Stimulated activated CD8-positive, alpha-beta memory T cell treated with anti-CD3 and anti-CD28 coated beads, Interleukin-12 subunit alpha, Interleukin-12 subunit beta, amount 100 ng/mL, for 1 hour (primary cell): Measurements from ENCODE around the gene STK17B.
A peak's percentile ranks its signal among the peaks of the same experiment; 100 is the strongest.

ENCODE experiments used
- DNase-seq: peaks from one replicate; pipeline ENCODE4 v3.0.0-alpha.2; 2020; ENCODE audit warnings: low read depth

STK17B gene

DNA sequence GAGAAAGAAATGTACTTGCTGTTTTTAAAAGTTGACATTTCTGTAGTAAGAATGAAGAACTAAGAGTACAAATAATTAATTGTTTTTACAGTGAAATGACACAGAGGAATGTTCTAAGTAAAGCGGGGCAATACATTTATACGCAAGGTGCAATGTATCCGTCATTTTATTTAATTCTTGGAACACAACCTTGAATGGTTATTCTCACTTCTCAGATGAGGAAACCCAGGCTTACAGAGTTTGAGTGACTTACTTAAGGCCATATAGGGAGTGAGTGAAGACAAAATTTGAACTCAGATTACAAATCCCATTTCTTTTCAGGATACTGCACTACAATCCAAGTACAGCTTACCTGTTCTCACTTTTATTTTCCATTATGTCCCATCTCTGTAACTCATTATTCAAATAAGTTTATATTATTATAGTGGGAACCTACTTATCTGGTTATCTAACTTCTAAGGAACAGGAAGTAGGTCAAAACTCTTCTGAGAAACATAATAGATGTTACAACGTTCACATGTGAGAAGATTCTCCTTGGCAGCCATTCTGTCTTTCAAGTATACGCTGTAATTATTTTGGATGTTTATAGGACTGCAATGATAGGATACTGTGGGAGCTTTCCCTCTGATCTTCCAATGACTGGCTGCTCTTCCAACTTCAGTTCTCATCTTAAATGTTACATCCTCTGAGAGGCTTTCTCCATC is 12.3 kb upstream of the STK17B start:
- no peak for DNase-seq

GRCh38 chr2:196183172-196183473 is 11.7 kb upstream of the STK17B start:
- no peak for DNase-seq

DNA sequence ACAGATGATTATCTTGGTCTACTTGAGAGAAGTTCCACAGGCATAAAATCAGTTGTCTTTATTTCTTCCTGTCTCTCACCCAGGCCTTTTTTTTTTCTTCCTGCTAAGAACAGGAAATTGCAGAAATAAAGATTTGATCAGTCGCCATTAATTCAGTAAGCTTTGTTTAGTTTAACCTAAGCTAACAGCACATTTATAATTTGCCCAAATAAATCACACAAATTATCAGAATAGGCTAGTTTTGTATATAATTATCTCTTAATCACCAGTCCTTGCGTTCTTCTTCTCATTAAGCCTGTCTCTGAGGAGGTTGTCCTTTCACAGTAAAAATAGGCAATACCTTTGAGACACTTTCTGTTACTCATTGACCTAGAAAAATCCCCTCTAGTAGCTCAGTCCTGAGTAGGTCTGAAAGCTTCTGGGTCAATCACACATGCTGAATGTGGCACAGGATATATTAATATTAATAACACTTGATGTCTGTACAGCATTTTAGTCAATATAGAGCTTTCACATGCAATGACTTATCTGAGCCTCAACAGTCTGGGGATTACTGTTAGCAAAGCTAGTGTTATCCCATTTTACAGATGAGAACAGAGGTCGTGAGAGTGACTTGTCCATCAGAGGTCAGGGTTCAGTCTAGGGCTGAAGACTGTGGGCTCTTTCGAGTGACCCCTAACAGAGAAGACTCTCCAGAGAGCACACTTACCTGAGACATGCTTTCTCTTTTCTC is 11.2 kb upstream of the STK17B start:
- DNase-seq = no peak

DNA sequence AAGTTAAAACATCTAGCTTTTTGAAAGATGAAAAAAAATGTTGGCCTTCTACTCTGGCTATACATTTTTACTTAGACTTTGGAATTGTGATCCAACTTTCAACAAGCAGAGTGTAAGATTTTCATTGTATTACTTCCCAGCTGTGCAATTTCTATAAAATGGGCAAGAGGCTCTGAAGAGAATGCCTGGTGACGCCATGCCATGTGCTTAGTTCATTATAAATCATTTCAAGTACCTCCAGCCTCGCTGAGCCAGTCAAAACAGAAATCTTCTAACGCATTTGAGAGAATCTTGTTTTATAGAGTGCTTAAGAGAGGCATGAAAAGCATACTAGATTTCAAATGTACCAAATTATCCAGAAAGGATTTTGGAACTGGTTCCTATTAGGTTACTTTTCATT is 10.1 kb upstream of the STK17B start:
- no peak for DNase-seq

DNA sequence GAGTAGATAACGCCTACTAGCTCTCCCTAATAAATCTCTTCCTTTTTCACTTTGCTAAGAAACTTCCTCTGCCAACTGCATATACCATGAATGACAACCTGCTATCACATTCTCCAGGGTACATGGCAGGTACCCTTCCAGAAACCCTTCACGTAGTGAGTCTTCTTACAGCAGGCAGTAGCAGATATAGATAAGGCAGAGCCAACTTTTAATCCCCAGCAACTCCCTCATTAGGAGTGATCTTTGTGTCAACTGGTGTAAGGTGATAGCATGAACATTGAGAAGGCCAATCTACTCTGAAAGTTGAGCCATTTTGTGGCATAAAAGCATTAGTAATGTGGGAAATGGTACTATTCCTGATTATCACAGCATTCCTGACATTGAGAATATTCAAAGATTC is 5.7 kb upstream of the STK17B start:
- DNase-seq = no peak

- DNase-seq = peak; percentile 72
Measured at GRCh38 chr2:196176142-196176738, 4.9 kb upstream of the STK17B start.

GRCh38 chr2:196174404-196174803 is 3.0 kb upstream of the STK17B start:
- DNase-seq = no peak

DNA sequence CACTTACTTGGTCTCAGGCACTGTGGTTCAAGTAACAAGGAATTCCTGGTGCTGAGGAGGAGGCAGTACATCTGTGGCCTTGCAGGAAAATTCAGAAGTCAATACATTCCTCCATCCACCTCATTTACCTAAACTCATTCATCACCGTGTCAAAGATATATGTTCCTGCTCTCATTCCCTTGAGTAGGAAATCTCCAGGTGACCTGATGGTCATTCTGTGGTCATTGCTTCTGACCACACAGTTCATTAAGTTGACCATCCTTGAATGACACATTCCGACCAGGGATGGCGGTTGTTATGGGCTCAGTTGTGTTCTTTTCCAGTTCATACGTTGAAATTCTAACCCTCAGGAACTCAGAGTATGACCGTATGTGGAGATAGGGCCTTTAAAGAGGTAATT is 2.1 kb upstream of the STK17B start:
- no peak for DNase-seq

GRCh38 chr2:196172951-196173350 is 1.6 kb upstream of the STK17B start:
- no peak for DNase-seq

GRCh38 chr2:196171946-196172345 is 568 bp upstream of the STK17B start:
- DNase-seq = no peak

- DNase-seq = no peak
Measured at GRCh38 chr2:196170606-196171247, 651 bp downstream of the STK17B start.

GRCh38 chr2:196170213-196170605 is 1.2 kb downstream of the STK17B start:
- no peak for DNase-seq

DNA sequence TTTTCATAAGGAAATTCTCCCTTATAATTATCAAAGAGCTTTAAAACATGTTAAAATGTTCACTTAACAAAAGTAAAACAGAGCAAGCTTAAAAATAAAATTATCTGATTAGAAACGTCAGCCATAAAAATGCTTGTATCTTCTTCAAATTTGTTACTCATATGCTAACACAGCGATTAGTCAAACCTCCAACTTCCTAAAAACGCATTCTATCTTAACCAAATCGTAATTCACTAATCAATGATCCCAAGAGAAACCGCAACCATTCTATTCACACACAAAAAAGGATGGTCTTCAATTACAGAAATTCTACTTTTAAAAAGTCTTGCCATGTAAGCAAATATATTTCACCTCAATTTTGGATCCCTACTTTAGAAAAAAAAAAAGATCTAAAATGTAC is 1.9 kb downstream of the STK17B start:
- no peak for DNase-seq

DNA sequence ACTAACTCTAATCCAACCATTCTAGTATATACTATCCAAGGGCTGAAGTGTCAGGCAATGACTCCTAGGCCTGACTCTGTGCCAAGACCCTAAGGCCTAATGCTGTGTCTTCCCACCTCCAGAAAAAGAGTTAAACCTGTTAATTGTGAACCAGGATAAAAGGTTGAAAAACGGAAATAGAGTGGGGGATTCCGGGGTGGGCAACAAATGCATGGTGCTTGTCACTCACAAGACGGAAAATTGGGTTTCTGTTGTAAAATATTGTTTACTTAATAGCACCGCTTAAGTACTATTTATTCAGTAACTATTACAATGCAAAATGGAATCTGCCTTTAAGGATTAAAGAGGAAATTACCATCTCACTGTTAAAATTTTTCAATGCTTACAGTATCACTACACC is 3.2 kb downstream of the STK17B start:
- DNase-seq = no peak

- no peak for DNase-seq
Measured at GRCh38 chr2:196167666-196168065, 3.7 kb downstream of the STK17B start.

DNA sequence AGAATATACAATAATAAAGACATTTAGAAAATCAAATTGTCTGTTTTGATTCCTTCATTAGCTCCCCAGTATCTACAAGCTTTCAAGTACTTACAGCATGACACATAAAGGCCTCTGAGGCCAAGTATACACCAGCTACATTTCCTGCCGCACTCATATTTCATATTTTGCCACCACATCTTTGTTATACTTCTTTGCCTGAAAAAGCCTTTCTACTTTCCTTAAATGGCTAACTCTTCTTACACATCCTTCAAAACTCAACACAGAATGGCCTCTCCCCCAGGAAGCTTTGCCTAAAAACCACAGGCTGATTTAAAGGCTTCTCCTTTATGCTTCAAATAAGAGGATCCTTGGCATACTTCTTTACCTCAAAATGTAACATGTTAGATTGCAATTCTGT is 4.5 kb downstream of the STK17B start:
- DNase-seq = no peak

DNA sequence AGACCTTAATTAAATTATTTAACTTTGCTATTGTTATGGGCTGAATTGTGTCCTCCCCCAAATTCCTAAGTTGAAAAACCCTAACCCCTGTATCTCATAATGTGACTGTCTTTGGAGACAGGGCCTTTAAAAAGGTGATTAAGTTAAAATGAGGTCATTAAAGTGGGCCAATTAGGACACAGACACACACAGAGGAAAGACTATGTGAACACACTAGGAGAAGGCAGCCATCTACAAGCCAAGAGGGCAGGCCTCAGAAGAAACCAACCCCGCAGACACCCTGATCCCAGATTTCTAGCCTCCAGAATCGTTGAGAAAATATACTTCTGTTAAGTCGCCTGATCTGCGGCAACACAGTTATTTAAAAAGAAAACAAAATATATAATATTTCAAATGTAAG is 6.4 kb downstream of the STK17B start:
- DNase-seq = no peak

DNA sequence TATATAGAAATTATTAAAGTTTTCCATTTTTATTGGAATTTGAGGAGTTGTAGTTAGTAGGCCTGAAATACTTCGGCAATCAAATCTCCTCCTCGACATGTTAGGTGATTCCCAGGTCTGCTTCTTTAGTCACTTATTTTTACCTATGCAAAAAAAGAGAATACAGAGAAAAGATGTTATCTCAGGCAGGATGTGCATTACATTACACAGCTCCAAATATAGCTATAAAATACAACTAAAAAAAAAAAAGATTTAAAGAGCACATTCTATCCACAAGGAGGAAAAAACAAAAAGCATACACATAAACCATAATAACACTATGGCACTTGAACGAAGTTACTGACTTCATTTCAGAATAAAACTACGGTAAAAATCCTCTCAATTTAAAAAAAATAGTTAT is 8.1 kb downstream of the STK17B start:
- DNase-seq = no peak

GRCh38 chr2:196162586-196163175 is 8.7 kb downstream of the STK17B start:
- no peak for DNase-seq

GRCh38 chr2:196160946-196161345 is 10.4 kb downstream of the STK17B start:
- DNase-seq = no peak

GRCh38 chr2:196160101-196160500 is 11.3 kb downstream of the STK17B start:
- no peak for DNase-seq

DNA sequence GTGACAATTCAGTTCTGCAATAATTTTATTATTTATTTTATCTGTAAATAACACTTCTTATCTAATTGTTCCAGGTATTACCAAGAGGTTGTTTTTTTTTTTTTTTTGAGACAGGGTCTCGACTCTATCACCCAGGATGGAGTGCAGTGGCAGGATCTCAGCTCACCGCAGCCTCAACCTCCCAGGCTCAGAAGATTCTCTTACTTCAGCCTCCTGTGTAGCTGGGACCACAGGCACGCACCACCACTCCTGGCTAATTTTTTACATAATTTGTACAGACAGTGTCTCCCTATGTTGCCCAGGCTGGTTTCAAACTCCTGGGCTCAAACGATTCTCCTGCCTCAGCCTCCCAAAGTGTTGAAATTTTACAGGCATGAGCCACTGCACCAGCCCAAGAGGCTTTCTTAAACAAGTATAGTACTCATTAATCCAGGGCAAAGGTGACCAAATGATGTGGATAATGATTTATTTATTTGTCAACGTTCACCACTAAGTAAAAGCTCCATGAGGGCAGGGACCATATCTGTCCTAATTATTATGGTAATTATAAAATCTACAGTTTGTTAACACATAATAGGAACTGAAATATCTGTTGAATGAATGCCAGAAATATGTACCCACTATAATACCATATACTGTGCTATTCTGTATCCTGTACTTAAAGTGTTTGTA is 12.0 kb downstream of the STK17B start:
- no peak for DNase-seq
